CD14-positive monocyte (primary cell): ENCODE results near the gene PTGR1. TPM values are rescaled to one million over a fixed set of nuclear protein-coding genes. Genes with fewer than 3 reads are reported as not detected.

Experiments used
- DNase-seq, 3 donors: peaks; one replicate each; pipeline ENCODE4 v3.0.0-alpha.2; 2011 to 2022
- H2AFZ ChIP-seq: 2 replicates; pipeline ENCODE4 v1.6.0; 2012; ENCODE audit warnings: mild to moderate bottlenecking, low read depth, low read length, inconsistent platforms; ENCODE audit not compliant: insufficient read depth, poor library complexity, severe bottlenecking
- H3K27ac ChIP-seq, 2 donors: 1 replicate in 1 of 2; 2 replicates in 1 of 2; pipeline ENCODE4 v1.5.1; 2012 to 2013; ENCODE audit warnings: low read length in 2 of 2, control low read depth in 1 of 2, inconsistent platforms in 1 of 2, low read depth in 1 of 2, mild to moderate bottlenecking in 1 of 2
- H3K27me3 ChIP-seq, 2 donors: one replicate each; pipeline versions ENCODE4 v1.6.0 to v1.6.1; 2011 to 2013; ENCODE audit warnings: low read length in 2 of 2; ENCODE audit not compliant: control insufficient read depth in 2 of 2, insufficient read depth in 2 of 2
- H3K36me3 ChIP-seq, 2 donors: replicated peaks in 1 of 2; 1 replicate in 1 of 2; 2 replicates in 1 of 2; pipeline versions ENCODE4 v1.5.1 to v1.6.1; 2012 to 2013; ENCODE audit warnings: low read length in 2 of 2, control low read depth in 1 of 2, inconsistent platforms in 1 of 2, mild to moderate bottlenecking in 1 of 2; ENCODE audit not compliant: insufficient read depth in 2 of 2, control insufficient read depth in 1 of 2
- H3K4me1 ChIP-seq, 2 donors: 1 replicate in 1 of 2; 2 replicates in 1 of 2; pipeline versions ENCODE4 v1.5.1 to v1.6.1; 2012 to 2013; ENCODE audit warnings: low read length in 2 of 2, control low read depth in 1 of 2, inconsistent platforms in 1 of 2, mild to moderate bottlenecking in 1 of 2, moderate library complexity in 1 of 2; ENCODE audit not compliant: insufficient read depth in 2 of 2, control insufficient read depth in 1 of 2
- H3K4me2 ChIP-seq: replicated peaks from 2 replicates; pipeline ENCODE3; 2012; ENCODE audit warnings: low read length, moderate library complexity, mild to moderate bottlenecking; ENCODE audit not compliant: poor library complexity, severe bottlenecking; ENCODE audit errors: extremely low read depth
- H3K4me3 ChIP-seq, 3 experiments: fragments of 200-600 bp in 1 of 3; sonication (generic) in 1 of 3; replicated peaks in 1 of 3; 1 replicate in 2 of 3; 2 replicates in 1 of 3; pipeline ENCODE4 v1.5.1; 2011 to 2013; ENCODE audit warnings: low read length in 3 of 3, mild to moderate bottlenecking in 3 of 3, control low read depth in 2 of 3, low read depth in 2 of 3, inconsistent platforms in 1 of 3, moderate library complexity in 1 of 3
- H3K79me2 ChIP-seq: 2 replicates; pipeline ENCODE4 v1.6.0; 2012; ENCODE audit warnings: mild to moderate bottlenecking, control low read depth, inconsistent platforms, low read length, moderate library complexity; ENCODE audit not compliant: insufficient read depth
- H3K9ac ChIP-seq: 2 replicates; pipeline ENCODE4 v1.6.0; 2017; ENCODE audit warnings: low read length, mild to moderate bottlenecking; ENCODE audit not compliant: insufficient read depth, poor library complexity, severe bottlenecking
- H3K9me3 ChIP-seq, 2 donors: replicated peaks in 1 of 2; 1 replicate in 1 of 2; 2 replicates in 1 of 2; pipeline versions ENCODE4 v1.5.1 to v1.6.1; 2012 to 2013; ENCODE audit warnings: low read length in 2 of 2, control low read depth in 1 of 2; ENCODE audit not compliant: control insufficient read depth in 1 of 2, insufficient read depth in 1 of 2
- H4K20me1 ChIP-seq: 2 replicates; pipeline ENCODE4 v1.6.0; 2012; ENCODE audit warnings: mild to moderate bottlenecking, low read length, control low read depth, moderate library complexity; ENCODE audit not compliant: insufficient read depth
- H3K27ac Mint-ChIP-seq, 7 donors: one replicate each; pipeline ENCODE4 v1.8.0; 2020; ENCODE audit warnings: mild to moderate bottlenecking in 7 of 7, mixed read lengths in 7 of 7, moderate library complexity in 6 of 7, inconsistent platforms in 2 of 7
- H3K27me3 Mint-ChIP-seq, 3 donors: one replicate each; pipeline ENCODE4 v1.8.0; 2021 to 2022; ENCODE audit warnings: low read depth in 3 of 3, mild to moderate bottlenecking in 3 of 3, mixed read lengths in 3 of 3, moderate library complexity in 3 of 3, inconsistent platforms in 1 of 3
- H3K36me3 Mint-ChIP-seq, 2 donors: one replicate each; pipeline ENCODE4 v1.8.0; 2020; ENCODE audit warnings: mixed read lengths in 2 of 2, inconsistent platforms in 1 of 2, mild to moderate bottlenecking in 1 of 2
- H3K4me1 Mint-ChIP-seq: one replicate; pipeline ENCODE4 v1.8.0; 2020; ENCODE audit warnings: mild to moderate bottlenecking, mixed read lengths
- H3K4me3 Mint-ChIP-seq, 2 donors: one replicate each; pipeline ENCODE4 v1.8.0; 2020; ENCODE audit warnings: mild to moderate bottlenecking in 2 of 2, mixed read lengths in 2 of 2, moderate library complexity in 1 of 2
- H3K9me3 Mint-ChIP-seq, 7 donors: one replicate each; pipeline ENCODE4 v1.8.0; 2020 to 2022; ENCODE audit warnings: mixed read lengths in 7 of 7, mild to moderate bottlenecking in 6 of 7, moderate library complexity in 6 of 7, inconsistent platforms in 2 of 7
- CTCF ChIP-seq: fragments of 200-600 bp; IDR thresholded peaks from one replicate; pipeline ENCODE4 v1.8.0; 2022; ENCODE audit warnings: antibody characterized with exemption, mild to moderate bottlenecking
- WGBS: methylation state at CpG from one replicate; pipeline ENCODE4 v1.1.5; 2013; ENCODE audit warnings: missing lambda C conversion rate; ENCODE audit not compliant: insufficient coverage; 5-methylcytosine and 5-hydroxymethylcytosine counted together
- intact Hi-C, 2 donors: fragments of 100-400 bp; cut with micrococcal nuclease; formaldehyde crosslinking; loops; one replicate each; pipeline versions ENCODE4 v1.15.0 to v1.15.1; 2023
- polyA plus RNA-seq, 3 donors: library from polyadenylated mRNA; depleted of rRNA in 1 of 3; unstranded in 2 of 3; stranded (reverse) in 1 of 3; fragments of 300-500 nt in 2 of 3; fragments of >200 nt in 1 of 3; fragmentation: Illumina TruSeq in 2 of 3; gene quantifications; 1 replicate in 2 of 3; 2 replicates in 1 of 3; pipeline ENCODE4 v1.2.3, GENCODE V29; 2012 to 2021

Gene PTGR1
- polyA plus RNA-seq, 3 donors, result 0.41 to 1.1 (median 0.68) TPM

GRCh38 chr9:111615928-111616327 is 16.5 kb upstream of the PTGR1 start:
- H3K9me3 Mint-ChIP-seq, result peaks cover 0 to 3% (median 2%) of the 10 kb centered on the region in 7 donors
- H3K36me3 Mint-ChIP-seq, result no peaks in the 10 kb centered on the region
- H3K27ac ChIP-seq, result no peak overlapping the region
- H3K4me1 ChIP-seq, result no peaks in the 10 kb centered on the region
- H3K36me3 ChIP-seq, result no peaks in the 10 kb centered on the region
- no peaks in the 10 kb centered on the region for H3K4me1 Mint-ChIP-seq
- intact Hi-C loops, result no loop called here
- no peak for DNase-seq
- H3K9me3 ChIP-seq, result no peaks in the 10 kb centered on the region
- peaks cover 3 to 39% (median 5%) of the 10 kb centered on the region in 3 donors for H3K27me3 Mint-ChIP-seq
- TF ChIP-seq CTCF, result no peak
- H2AFZ ChIP-seq, result no peak overlapping the region
- H3K9ac ChIP-seq, result no peak overlapping the region
- H3K79me2 ChIP-seq, result no peaks in the 10 kb centered on the region
- WGBS, result no CpG with 5 or more reads among the region's 3 CpGs
- no peaks in the 10 kb centered on the region for H3K27me3 ChIP-seq
- no peak overlapping the region for H3K27ac Mint-ChIP-seq
- H3K4me2 ChIP-seq, result no peak overlapping the region
- H3K4me3 ChIP-seq, result no peak overlapping the region
- no peaks in the 10 kb centered on the region for H4K20me1 ChIP-seq
- H3K4me3 Mint-ChIP-seq, result no peak overlapping the region

- peak overlapping the region in 1 of 7 donors; percentile 31 for H3K27ac Mint-ChIP-seq
- Histone ChIP-seq H3K36me3 (no peaks in the 10 kb centered on the region), H3K79me2 (no peaks in the 10 kb centered on the region), H3K27ac (no peak overlapping the region), H3K4me1 (no peaks in the 10 kb centered on the region), H3K4me3 (no peak overlapping the region), H4K20me1 (no peaks in the 10 kb centered on the region), H2AFZ (no peak overlapping the region), H3K9me3 (no peaks in the 10 kb centered on the region), H3K4me2 (no peak overlapping the region), H3K9ac (no peak overlapping the region), H3K27me3 (no peaks in the 10 kb centered on the region)
- intact Hi-C loops, result no loop called here
- H3K36me3 Mint-ChIP-seq, result no peaks in the 10 kb centered on the region
- TF ChIP-seq CTCF, result no peak
- H3K4me1 Mint-ChIP-seq, result no peaks in the 10 kb centered on the region
- peaks cover 3 to 38% (median 9%) of the 10 kb centered on the region in 3 donors for H3K27me3 Mint-ChIP-seq
- H3K9me3 Mint-ChIP-seq, result peaks cover 0 to 3% (median 2%) of the 10 kb centered on the region in 7 donors
- H3K4me3 Mint-ChIP-seq, result peak overlapping the region in 1 of 2 donors; percentile 28
- WGBS, result 76% methylated on average over 2 of the region's 4 CpGs
- DNase-seq, result no peak
Observed at GRCh38 chr9:111613436-111614040, 14.1 kb upstream of the PTGR1 start.
